ENCODE measurements around the gene MRPS18A. TPM values are rescaled to one million over a fixed set of nuclear protein-coding genes. Genes with fewer than 3 reads are reported as not detected.

Gene MRPS18A
- total RNA-seq, 1 donor from 2014 or later: 45.1 TPM

DNA sequence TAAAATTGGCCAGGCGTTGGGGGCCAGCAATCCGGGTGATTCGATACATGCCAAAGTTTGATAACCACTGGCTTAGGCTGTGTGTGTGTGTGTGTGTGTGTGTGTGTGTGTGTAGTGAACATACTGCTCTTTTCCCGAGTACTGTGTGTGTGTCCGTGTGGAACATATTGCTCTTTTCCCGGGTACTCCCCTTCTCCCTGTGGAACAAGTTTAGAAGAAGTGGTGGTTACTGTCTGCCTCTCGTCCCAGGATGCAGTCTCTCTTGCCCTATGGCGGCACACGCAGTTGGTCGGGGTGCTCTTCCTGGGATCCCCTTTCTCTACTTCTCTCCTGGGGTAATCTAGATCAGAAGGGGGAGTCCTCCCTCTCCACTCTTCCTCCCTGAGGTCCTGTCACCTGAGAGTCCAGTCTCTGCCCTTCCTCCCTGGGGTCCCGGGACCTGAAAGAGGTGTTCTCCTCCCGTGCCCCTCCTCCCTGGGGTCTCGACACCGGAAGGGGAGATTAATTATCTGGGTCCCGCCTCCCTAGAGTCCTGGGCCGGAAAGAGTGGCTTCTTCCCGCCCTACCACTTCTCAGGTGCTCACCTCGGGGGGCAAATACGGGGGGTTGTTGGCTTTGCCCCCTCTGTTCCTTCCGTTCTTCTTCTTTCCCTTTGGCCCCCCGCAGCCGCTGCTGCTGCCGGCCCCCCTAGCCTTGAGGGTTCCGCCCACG, 59.0 kb downstream of the MRPS18A start:
- H3K36me3 Mint-ChIP-seq (ENCODE audit: low read depth): peaks cover 42% of the 10 kb centered on the region
- H3K27ac Mint-ChIP-seq: peak overlapping the region; percentile 91
- H3K27me3 Mint-ChIP-seq (ENCODE audit: low read depth): no peaks in the 10 kb centered on the region
- H3K4me3 Mint-ChIP-seq (ENCODE audit: low read depth): peak overlapping the region; percentile 100
- peaks cover 33% of the 10 kb centered on the region for H3K4me1 Mint-ChIP-seq (ENCODE audit: low read depth)
- H3K9me3 Mint-ChIP-seq: no peaks in the 10 kb centered on the region
- peak; percentile 45 for DNase-seq (ENCODE audit: low spot score)
- intact Hi-C loops (cut with micrococcal nuclease): loop anchor here (1.0 to 5.0 kb wide), 6 partner anchors 16 to 698 kb away; partner anchors contain the start of genes MRPL14, POLH, POLR1C and RSPH9

DNA sequence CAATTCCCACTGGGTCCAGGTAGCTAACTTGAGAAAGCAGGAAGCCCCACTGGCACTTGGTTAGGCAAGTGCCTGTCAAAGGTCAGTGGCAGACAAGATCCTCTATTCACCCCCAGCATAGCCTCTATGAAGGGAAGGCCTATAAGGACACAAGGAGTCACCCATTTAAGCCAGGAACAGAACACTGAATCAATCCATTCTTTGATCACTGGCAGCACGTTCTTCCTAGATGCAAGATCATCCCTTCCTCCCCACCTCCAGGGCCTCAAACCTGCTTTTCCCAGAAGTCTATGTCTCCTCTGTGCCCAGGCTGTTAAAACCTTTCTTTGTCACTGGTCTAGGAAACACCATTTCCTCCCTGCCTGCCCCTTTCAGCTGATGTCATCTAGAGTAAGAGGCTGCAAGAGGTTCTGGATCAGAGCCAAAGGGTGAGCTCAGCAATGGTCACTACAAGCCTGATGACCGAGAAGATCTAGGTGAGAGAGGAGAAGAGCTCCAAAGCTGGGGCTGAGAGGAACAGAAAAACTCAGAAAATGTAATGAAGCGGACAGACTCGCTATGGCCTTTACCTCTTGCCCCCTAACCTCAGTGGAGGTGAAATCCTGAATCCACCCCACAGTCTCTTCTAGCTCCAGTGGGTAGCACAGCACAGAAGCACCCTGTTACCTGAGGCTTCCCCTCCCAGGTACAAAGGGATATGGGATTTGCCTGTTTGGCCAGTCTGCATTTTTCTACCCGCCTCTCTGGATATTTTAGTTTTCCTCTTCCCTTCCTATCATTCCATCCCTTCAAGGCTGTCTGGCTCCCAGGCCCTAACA, 60.4 kb downstream of the MRPS18A start:
- intact Hi-C loops (cut with micrococcal nuclease): loop anchor here (5.0 kb wide), 1 partner anchor 145 kb away; the partner anchor contains the start of gene VEGFA
- H3K36me3 Mint-ChIP-seq (ENCODE audit: low read depth): peaks cover 55% of the 10 kb centered on the region
- H3K27me3 Mint-ChIP-seq (ENCODE audit: low read depth): no peaks in the 10 kb centered on the region
- H3K9me3 Mint-ChIP-seq: no peaks in the 10 kb centered on the region
- no peak for DNase-seq (ENCODE audit: low spot score)
- H3K4me3 Mint-ChIP-seq (ENCODE audit: low read depth): peak overlapping the region; percentile 65
- H3K27ac Mint-ChIP-seq: peak overlapping the region; percentile 36
- peaks cover 33% of the 10 kb centered on the region for H3K4me1 Mint-ChIP-seq (ENCODE audit: low read depth)

DNA sequence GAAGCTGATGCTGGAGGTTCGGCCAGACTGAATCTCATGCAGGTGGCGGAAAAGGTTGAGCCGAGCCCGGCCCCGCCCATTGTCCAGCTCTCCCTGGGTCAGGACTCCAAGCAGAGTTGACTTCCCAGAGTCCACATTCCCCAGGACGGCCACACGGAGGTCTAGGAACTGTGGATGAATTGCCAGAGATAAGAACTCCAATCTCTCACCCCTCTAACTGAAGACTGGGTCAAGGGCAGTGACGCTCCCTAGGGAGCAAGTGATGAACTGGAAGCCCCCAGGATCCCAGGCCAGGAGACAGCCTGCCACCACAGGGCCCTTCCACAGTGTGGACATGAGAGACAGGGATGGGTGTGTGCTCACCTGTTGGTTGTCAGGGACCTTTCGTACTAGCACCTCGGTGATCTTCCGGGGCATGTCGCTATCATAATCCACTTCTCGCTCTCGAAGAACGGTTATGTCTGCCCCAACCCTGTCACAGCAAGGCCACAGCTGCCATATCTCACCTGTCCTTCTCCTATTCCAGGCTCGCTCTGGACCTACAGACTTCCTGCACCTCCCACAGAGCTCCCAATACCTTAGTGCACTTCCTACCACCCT, 62.1 kb downstream of the MRPS18A start:
- peaks cover 29% of the 10 kb centered on the region for H3K4me1 Mint-ChIP-seq (ENCODE audit: low read depth)
- intact Hi-C loops (cut with micrococcal nuclease): loop anchor here (5.0 kb wide), 1 partner anchor 147 kb away; the partner anchor contains the start of gene VEGFA
- no peaks in the 10 kb centered on the region for H3K9me3 Mint-ChIP-seq
- H3K27me3 Mint-ChIP-seq (ENCODE audit: low read depth): no peaks in the 10 kb centered on the region
- peaks cover 72% of the 10 kb centered on the region for H3K36me3 Mint-ChIP-seq (ENCODE audit: low read depth)
- no peak overlapping the region for H3K4me3 Mint-ChIP-seq (ENCODE audit: low read depth)
- no peak for DNase-seq (ENCODE audit: low spot score)
- no peak overlapping the region for H3K27ac Mint-ChIP-seq

DNA sequence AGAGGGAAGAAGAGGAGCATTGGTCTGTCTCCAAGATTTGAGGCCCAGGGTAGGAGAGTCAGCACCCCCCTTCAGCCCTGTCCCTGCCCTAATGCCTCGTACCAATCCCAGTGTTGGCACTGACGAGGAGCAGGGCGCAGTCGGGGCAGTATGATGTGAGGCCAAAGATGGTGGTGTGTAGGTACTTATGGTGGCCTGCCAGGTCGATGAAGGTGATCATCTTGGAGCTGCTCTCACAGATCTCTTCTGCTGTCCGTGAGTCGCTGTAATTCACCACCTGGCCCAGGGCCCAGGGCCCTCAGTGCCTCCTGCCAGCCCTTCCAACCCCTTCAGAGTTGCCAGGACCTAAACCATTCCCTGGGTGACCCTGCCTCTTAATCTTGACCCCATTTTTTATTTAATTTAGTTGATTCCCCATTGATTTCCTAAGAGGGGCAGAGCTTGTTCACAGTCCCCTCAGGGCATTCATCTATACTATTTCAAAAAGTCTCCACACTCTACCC, 62.8 kb downstream of the MRPS18A start:
- peaks cover 23% of the 10 kb centered on the region for H3K4me1 Mint-ChIP-seq (ENCODE audit: low read depth)
- peaks cover 73% of the 10 kb centered on the region for H3K36me3 Mint-ChIP-seq (ENCODE audit: low read depth)
- intact Hi-C loops (cut with micrococcal nuclease): loop anchor here (5.0 kb wide), 1 partner anchor 147 kb away; the partner anchor contains the start of gene VEGFA
- H3K27me3 Mint-ChIP-seq (ENCODE audit: low read depth): no peaks in the 10 kb centered on the region
- H3K4me3 Mint-ChIP-seq (ENCODE audit: low read depth): no peak overlapping the region
- no peak for DNase-seq (ENCODE audit: low spot score)
- no peaks in the 10 kb centered on the region for H3K9me3 Mint-ChIP-seq
- no peak overlapping the region for H3K27ac Mint-ChIP-seq

DNA sequence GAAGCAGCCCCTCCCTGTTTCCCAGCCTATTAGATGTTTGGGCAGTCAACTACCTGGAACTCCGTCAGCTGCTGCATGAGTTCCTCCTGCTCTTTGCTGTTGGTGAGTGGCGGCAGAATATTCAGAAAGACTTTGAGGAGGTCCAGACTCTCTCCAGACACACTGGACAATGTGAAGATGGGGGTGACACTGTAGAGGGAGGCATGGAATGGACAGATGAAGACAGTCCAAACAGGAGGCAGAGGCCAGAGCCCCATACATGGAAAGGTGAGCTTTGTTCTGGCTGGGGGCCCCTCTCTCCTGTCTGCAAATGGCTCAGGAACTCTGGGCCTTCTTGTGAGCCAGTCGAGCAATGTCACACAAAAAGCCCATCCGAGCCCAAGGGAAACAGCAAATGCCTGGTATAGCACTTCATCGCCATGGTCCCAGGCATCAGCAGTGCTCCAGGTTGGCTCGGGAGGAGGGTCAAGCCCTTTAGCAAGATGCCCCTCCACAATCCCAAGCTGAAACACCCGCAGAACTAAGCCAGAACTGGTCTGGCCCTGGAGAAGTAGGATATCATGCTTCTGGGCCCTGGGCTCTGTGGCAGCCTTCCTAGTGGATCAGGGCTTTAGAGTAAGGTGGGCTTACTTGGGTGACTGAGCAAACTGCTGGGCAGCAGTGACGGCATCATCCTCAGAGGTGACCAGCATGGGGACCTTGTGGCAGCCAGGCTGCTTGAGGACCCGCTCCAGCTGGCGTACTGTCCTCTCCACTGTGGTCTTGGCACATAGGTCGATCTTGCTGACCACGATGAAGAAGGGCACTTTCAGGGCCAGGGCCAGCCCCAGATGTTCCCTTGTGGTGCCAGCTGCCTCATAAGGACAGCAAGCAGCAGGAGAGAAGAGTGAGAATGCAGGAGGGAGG, 63.5 kb downstream of the MRPS18A start:
- no peak overlapping the region for H3K4me3 Mint-ChIP-seq (ENCODE audit: low read depth)
- peaks cover 23% of the 10 kb centered on the region for H3K4me1 Mint-ChIP-seq (ENCODE audit: low read depth)
- H3K27ac Mint-ChIP-seq: peak overlapping the region; percentile 8
- intact Hi-C loops (cut with micrococcal nuclease): no loop called here
- H3K9me3 Mint-ChIP-seq: no peaks in the 10 kb centered on the region
- H3K36me3 Mint-ChIP-seq (ENCODE audit: low read depth): peaks cover 77% of the 10 kb centered on the region
- no peaks in the 10 kb centered on the region for H3K27me3 Mint-ChIP-seq (ENCODE audit: low read depth)
- no peak for DNase-seq (ENCODE audit: low spot score)

DNA sequence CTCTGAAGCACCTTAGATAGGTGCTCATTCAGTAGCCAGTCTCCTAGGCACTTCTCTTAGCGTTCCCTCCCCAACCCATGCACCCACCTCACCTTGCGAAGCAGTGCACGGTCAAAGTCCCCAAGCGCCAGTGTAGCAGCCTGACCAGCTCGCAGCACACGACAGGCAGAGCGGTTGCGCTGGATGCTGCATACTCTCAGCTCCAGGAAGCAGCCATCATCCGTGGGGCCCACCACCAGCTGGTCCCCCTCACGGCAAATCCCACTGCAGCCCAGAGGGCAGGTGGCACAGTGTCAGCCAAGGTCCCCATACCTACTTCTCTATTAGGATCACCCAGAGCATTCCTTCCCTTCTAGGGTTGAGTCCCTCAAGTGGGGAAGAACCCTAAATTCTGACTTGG, 65.0 kb downstream of the MRPS18A start:
- H3K27me3 Mint-ChIP-seq (ENCODE audit: low read depth): no peaks in the 10 kb centered on the region
- H3K27ac Mint-ChIP-seq: no peak overlapping the region
- H3K9me3 Mint-ChIP-seq: no peaks in the 10 kb centered on the region
- peaks cover 15% of the 10 kb centered on the region for H3K4me1 Mint-ChIP-seq (ENCODE audit: low read depth)
- intact Hi-C loops (cut with micrococcal nuclease): no loop called here
- H3K36me3 Mint-ChIP-seq (ENCODE audit: low read depth): peaks cover 69% of the 10 kb centered on the region
- DNase-seq (ENCODE audit: low spot score): no peak
- H3K4me3 Mint-ChIP-seq (ENCODE audit: low read depth): no peak overlapping the region

- H3K4me1 Mint-ChIP-seq (ENCODE audit: low read depth): peaks cover 8% of the 10 kb centered on the region
- no peak overlapping the region for H3K27ac Mint-ChIP-seq
- DNase-seq (ENCODE audit: low spot score): no peak
- intact Hi-C loops (cut with micrococcal nuclease): no loop called here
- peaks cover 64% of the 10 kb centered on the region for H3K36me3 Mint-ChIP-seq (ENCODE audit: low read depth)
- H3K9me3 Mint-ChIP-seq: no peaks in the 10 kb centered on the region
- H3K27me3 Mint-ChIP-seq (ENCODE audit: low read depth): no peaks in the 10 kb centered on the region
- H3K4me3 Mint-ChIP-seq (ENCODE audit: low read depth): no peak overlapping the region
These were observed 65.8 kb downstream of the MRPS18A start for GRCh38 chr6:43621836-43622180.

Other genes with a start within 250 kb of the MRPS18A start
- gene DLK2, start 232.2 kb downstream of the MRPS18A start, total RNA-seq: 2.1 and 2.5 TPM in 2 replicates
- gene TJAP1, start 210.2 kb downstream of the MRPS18A start, total RNA-seq: 36.0 and 42.7 TPM in 2 replicates
- 0.11 and 0.21 TPM in 2 replicates for gene LRRC73, start 177.4 kb downstream of the MRPS18A start, total RNA-seq
- gene YIPF3, start 170.9 kb downstream of the MRPS18A start, total RNA-seq: 51.7 and 59.0 TPM in 2 replicates
- 60.8 and 63.8 TPM in 2 replicates for gene POLR1C, start 170.7 kb downstream of the MRPS18A start, total RNA-seq
- gene XPO5, start 111.8 kb downstream of the MRPS18A start, total RNA-seq: 114 and 119 TPM in 2 replicates
- 35.7 and 44.5 TPM in 2 replicates for gene POLH, start 111.6 kb downstream of the MRPS18A start, total RNA-seq
- gene GTPBP2, start 58.5 kb downstream of the MRPS18A start, total RNA-seq: 71.7 and 78.4 TPM in 2 replicates
- 35.4 and 38.4 TPM in 2 replicates for gene MAD2L1BP, start 52.0 kb downstream of the MRPS18A start, total RNA-seq
- gene RSPH9, start 42.8 kb downstream of the MRPS18A start, total RNA-seq: not detected in 2 replicates
- 50.7 and 55.2 TPM in 2 replicates for gene VEGFA, start 82.4 kb upstream of the MRPS18A start, total RNA-seq

Data from activated T-helper 2 cell treated with anti-CD3 and anti-CD28 coated beads, Interferon-gamma antibody, Interleukin-2, Interleukin-4, amounts not matched to agents 10 μg/mL and 5 μg/mL and 100 μg/mL, durations not matched to agents 14 hours and 24 hours and 36 hours (primary cell).